ENCODE data around the gene CELF5. TPM values are rescaled to one million over a fixed set of nuclear protein-coding genes. Genes with fewer than 3 reads are reported as not detected.
"Not testable (repeated sequence)": the region's sequence is repeated elsewhere in the genome, so short reads cannot be mapped to it uniquely, and the experiment has no call there.

CELF5 gene
- total and polyA plus RNA-seq, 2 donors, result 0.14 to 0.48 TPM

GRCh38 chr19:3334749-3335430 lies 110.4 kb downstream of the CELF5 start:
- 80% methylated on average over 8 of the region's 8 CpGs for WGBS
- H3K27ac ChIP-seq (ENCODE audit: low read depth); H3K36me3 ChIP-seq (ENCODE audit: insufficient read depth); H3K4me1 ChIP-seq (ENCODE audit: insufficient read depth); H3K4me3 ChIP-seq (ENCODE audit: low read depth, low read length); DNase-seq (ENCODE audit: extremely low spot score): not testable (repeated sequence)

GRCh38 chr19:3335431-3336350 lies 111.2 kb downstream of the CELF5 start:
- H3K27ac ChIP-seq (ENCODE audit: low read depth), result peak overlapping the region; percentile 64
- no peaks in the 10 kb centered on the region for H3K36me3 ChIP-seq (ENCODE audit: insufficient read depth)
- no peak for DNase-seq (ENCODE audit: extremely low spot score)
- no peak overlapping the region for H3K4me3 ChIP-seq (ENCODE audit: low read depth, low read length)
- H3K4me1 ChIP-seq (ENCODE audit: insufficient read depth), result no peaks in the 10 kb centered on the region
- WGBS, result 71% methylated on average over 15 of the region's 15 CpGs

DNA sequence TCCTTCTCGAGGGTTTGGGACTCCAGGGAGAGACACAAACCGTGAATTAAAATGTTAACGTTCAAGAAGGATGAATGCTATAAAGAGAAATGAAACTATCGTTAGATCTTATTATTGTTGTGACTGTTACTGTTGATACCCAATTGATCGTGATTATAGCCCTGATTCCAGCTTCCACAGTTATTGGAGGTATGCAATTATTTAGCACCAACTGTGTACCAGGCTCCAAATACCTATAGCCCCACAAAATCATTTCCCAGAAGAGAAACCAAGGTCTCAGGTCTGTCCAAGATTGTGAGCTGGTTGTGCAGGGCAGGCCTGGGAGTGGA lies 111.9 kb downstream of the CELF5 start:
- 38% methylated on average over 5 of the region's 5 CpGs for WGBS
- no peak for DNase-seq (ENCODE audit: extremely low spot score)
- no peaks in the 10 kb centered on the region for H3K36me3 ChIP-seq (ENCODE audit: insufficient read depth)

GRCh38 chr19:3336680-3337523 lies 112.4 kb downstream of the CELF5 start:
- H3K4me1 ChIP-seq (ENCODE audit: insufficient read depth), result no peaks in the 10 kb centered on the region
- H3K4me3 ChIP-seq (ENCODE audit: low read depth, low read length), result no peak overlapping the region
- H3K27ac ChIP-seq (ENCODE audit: low read depth), result peak overlapping the region; percentile 92
- H3K36me3 ChIP-seq (ENCODE audit: insufficient read depth), result no peaks in the 10 kb centered on the region
- DNase-seq (ENCODE audit: extremely low spot score), result no peak
- WGBS, result 23% methylated on average over 22 of the region's 22 CpGs

More for the DNA sequence above, 111.9 kb downstream of the CELF5 start:
- no peak overlapping the region for H3K4me3 ChIP-seq (ENCODE audit: low read depth, low read length)
- no peaks in the 10 kb centered on the region for H3K4me1 ChIP-seq (ENCODE audit: insufficient read depth)
- peak overlapping the region; percentile 92 for H3K27ac ChIP-seq (ENCODE audit: low read depth)

DNA sequence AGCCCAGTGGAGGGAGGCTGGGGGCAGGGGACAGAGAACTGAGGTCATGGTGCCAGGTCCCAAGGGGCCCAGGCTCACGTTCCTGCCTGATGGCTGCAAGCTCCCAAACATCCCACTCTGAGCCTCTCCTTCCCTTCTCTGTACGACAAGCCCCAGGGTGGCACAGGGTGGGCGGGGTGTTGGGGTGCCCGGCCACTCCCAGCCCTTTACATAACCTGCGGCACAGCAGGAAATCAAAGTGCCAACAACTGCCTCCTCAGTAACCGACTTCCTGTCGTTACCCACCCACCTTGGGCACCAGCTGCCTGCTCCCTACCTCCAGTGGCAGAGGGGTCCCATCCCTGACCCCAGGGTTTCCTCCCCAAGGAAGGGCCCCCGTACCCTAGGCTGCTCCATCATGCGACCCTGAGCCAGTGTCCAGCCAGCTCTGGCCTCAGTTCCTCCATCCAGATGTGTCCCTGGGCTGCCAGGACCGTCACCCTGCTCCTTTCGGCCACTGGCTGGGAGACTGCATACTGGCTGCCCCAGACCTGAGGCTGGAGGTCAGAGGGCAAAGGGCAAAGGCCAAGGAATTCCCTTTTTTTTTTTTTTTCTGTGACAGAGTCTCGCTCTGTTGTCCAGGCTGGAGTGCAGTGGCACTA lies 114.2 kb downstream of the CELF5 start:
- no peak overlapping the region for H3K27ac ChIP-seq (ENCODE audit: low read depth)
- 62% methylated on average over 12 of the region's 12 CpGs for WGBS
- no peaks in the 10 kb centered on the region for H3K36me3 ChIP-seq (ENCODE audit: insufficient read depth)
- H3K4me3 ChIP-seq (ENCODE audit: low read depth, low read length), result no peak overlapping the region
- no peaks in the 10 kb centered on the region for H3K4me1 ChIP-seq (ENCODE audit: insufficient read depth)
- DNase-seq (ENCODE audit: extremely low spot score), result no peak

DNA sequence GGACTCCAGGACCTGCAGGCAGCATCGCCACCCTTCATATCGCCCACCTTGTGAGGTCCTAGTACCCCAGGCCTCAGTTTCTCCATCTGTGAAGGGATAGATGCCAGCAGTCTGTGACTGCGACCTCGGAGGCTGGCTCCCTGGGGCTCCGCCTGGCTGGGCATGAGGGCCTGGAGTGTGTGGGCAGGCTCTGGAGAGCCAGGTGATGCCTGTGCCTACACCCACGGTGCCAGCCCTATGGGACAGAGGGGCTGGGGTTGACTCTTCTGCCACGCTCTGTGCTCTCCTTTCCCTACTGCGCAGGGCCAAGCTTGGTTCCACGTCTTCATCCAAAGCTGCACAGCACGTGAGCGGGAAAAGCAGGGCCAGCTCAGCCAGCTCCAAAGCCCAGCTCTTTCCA lies 115.9 kb downstream of the CELF5 start:
- 89% methylated on average over 11 of the region's 11 CpGs for WGBS
- H3K36me3 ChIP-seq (ENCODE audit: insufficient read depth), result no peaks in the 10 kb centered on the region
- H3K27ac ChIP-seq (ENCODE audit: low read depth), result no peak overlapping the region
- H3K4me1 ChIP-seq (ENCODE audit: insufficient read depth), result no peaks in the 10 kb centered on the region
- no peak overlapping the region for H3K4me3 ChIP-seq (ENCODE audit: low read depth, low read length)
- no peak for DNase-seq (ENCODE audit: extremely low spot score)

DNA sequence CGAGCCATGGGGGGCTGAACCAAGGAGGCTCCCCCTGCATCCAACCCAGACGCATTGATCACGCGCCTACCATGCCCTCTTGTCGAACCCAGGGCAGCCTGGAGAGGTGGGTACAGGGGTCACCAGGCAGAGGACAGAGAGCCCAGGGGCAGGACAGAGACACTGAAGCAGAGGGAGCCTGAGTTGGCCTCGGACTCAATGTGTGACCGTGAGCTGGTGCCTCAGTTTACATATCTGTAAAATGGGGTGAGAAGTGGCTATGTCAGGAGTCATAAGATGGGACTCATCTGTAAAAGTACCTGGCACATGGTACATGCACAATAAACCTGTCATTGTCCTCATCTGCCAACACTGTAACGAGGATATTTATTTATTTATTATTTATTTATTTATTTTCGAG lies 117.8 kb downstream of the CELF5 start:
- no peaks in the 10 kb centered on the region for H3K36me3 ChIP-seq (ENCODE audit: insufficient read depth)
- WGBS, result 86% methylated on average over 9 of the region's 9 CpGs
- H3K4me1 ChIP-seq (ENCODE audit: insufficient read depth), result no peaks in the 10 kb centered on the region
- H3K27ac ChIP-seq (ENCODE audit: low read depth), result no peak overlapping the region
- no peak overlapping the region for H3K4me3 ChIP-seq (ENCODE audit: low read depth, low read length)
- DNase-seq (ENCODE audit: extremely low spot score), result no peak

- H3K4me3 ChIP-seq (ENCODE audit: low read depth, low read length); H3K36me3 ChIP-seq (ENCODE audit: insufficient read depth); H3K4me1 ChIP-seq (ENCODE audit: insufficient read depth); DNase-seq (ENCODE audit: extremely low spot score): not testable (repeated sequence)
- H3K27ac ChIP-seq (ENCODE audit: low read depth), result peak overlapping the region; percentile 62
- WGBS, result 87% methylated on average over 9 of the region's 9 CpGs
Observed at GRCh38 chr19:3342962-3343361, 118.5 kb downstream of the CELF5 start.

GRCh38 chr19:3343619-3344502 lies 119.4 kb downstream of the CELF5 start:
- 47% methylated on average over 26 of the region's 26 CpGs for WGBS
- no peaks in the 10 kb centered on the region for H3K4me1 ChIP-seq (ENCODE audit: insufficient read depth)
- no peak overlapping the region for H3K4me3 ChIP-seq (ENCODE audit: low read depth, low read length)
- DNase-seq (ENCODE audit: extremely low spot score), result no peak
- H3K27ac ChIP-seq (ENCODE audit: low read depth), result peak overlapping the region; percentile 40
- H3K36me3 ChIP-seq (ENCODE audit: insufficient read depth), result no peaks in the 10 kb centered on the region

DNA sequence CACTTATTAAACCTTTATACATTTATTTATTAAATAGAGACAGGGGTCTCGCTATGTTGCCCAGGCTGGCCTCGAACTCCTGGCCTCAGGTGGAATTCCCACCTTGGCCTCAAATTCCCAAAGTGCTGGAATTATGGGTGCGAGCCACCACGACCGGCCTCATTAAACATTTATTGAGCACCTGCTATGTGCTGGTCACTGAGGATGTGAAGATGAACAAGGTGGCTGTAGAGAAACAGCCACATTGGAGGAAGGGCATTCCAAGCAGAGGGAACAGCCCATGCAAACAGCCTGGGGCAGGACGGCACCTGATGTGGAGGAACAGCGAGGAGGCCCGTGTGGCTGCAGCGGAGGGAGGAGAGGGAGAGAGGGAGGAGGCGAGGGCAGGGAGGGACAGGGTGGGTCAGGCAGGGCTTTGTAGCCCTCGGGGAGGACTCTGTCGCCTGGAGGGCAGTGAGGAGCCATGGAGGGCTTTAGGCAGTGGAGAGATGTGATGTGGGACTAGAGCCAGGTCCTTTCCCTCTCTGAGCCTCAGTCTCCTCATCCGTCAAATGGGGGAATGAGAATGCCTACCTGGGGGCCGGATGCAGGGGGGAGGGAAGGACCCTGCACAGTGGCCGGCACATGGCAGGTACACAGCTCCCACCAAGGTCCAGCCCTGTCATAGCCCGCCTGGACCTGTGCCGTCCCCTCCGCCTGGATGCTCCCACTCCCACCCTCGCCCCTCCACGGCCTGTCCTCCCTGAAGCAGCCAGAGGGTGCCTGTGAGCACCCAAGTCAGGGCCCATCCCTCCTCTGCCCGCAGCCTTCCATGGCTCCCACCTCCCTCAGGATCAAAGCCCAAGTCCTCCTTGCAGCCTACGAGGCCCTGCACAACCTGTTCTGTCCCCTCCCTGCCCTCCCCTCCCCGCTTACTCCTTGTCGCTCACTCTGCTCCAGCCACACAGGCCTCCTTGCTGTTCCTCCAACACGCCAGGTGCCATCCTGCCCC lies 120.4 kb downstream of the CELF5 start:
- no peak for DNase-seq (ENCODE audit: extremely low spot score)
- H3K27ac ChIP-seq (ENCODE audit: low read depth), result no peak overlapping the region
- H3K4me1 ChIP-seq (ENCODE audit: insufficient read depth), result no peaks in the 10 kb centered on the region
- 90% methylated on average over 25 of the region's 25 CpGs for WGBS
- no peak overlapping the region for H3K4me3 ChIP-seq (ENCODE audit: low read depth, low read length)
- H3K36me3 ChIP-seq (ENCODE audit: insufficient read depth), result no peaks in the 10 kb centered on the region

DNA sequence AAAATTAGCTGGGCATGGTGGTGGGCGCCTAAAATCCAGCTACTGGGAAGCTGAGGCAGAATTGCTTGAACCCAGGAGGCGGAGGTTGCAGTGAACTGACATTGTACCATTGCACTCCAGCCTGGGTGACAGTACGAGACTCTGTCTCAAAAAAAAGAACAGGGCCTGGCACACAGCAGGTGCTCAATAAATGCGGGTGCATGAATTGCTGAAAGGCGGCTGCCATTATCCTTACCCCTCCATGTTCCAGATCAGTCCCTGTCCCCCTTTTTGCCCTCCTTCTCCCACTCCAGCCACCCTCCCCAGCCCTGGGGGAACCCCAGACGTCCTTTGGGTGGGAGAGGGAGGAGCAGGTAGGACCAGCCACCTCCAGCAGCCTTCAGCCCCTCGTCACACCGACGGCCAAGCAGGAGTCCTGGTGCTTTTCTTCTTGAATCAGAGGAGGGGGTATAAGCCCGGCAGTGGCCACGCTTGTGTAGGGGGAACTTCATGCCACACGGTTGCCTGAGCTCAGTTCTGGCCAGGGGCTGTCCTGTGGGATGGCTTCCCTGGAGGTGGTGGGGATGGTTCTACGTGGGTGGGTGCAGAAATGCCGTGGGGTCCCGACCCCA lies 121.5 kb downstream of the CELF5 start:
- peak overlapping the region; percentile 92 for H3K27ac ChIP-seq (ENCODE audit: low read depth)
- H3K36me3 ChIP-seq (ENCODE audit: insufficient read depth), result no peaks in the 10 kb centered on the region
- no peak overlapping the region for H3K4me3 ChIP-seq (ENCODE audit: low read depth, low read length)
- H3K4me1 ChIP-seq (ENCODE audit: insufficient read depth), result no peaks in the 10 kb centered on the region
- DNase-seq (ENCODE audit: extremely low spot score), result no peak
- 56% methylated on average over 15 of the region's 15 CpGs for WGBS

Data from urinary bladder (tissue), 4 donors.